Liver (tissue), 3 donors: ENCODE results near the gene LHPP.

Source experiments
- TF ChIP-seq, protein P1 (sequence below): fragments of 150-350 bp; IDR thresholded peaks from 2 replicates; pipeline ENCODE4 v1.5.1; 2017; ENCODE audit warnings: improper control_type of control experiment, low read depth, low read length; ENCODE audit not compliant: missing input control
- TF ChIP-seq, protein P2 (sequence below): IDR thresholded peaks from 2 replicates; pipeline ENCODE4 v1.6.1; 2016; ENCODE audit warnings: antibody characterized with exemption
- donor health status: healthy.
- donor health status: healthy.

DNA sequence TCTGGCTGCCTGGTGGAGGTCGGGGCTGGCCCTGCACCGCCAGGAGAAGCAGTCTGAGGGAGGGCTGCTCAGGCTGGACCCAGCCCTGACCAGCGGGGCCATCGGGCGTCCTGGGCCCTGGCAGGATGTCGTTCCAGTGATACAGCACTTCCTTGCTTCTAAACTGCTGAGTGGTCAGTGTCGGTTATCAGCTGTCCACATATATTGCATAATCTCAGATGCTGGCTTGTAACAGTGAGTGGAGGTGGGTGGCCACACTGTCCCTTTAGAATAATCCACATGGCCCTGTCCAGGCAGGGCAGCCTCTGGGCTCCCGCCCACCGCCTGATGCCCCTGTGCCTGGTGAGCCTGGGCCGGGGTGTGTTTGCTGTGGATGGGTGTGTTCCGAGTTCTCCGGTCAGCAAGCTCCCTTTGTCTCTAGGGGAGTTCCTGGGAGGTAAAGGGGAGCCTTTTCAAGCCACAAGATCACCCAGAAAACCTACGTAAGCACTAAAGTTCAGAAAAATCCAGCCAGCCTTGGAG is 86.1 kb downstream of the LHPP start:
- TF ChIP-seq, protein P1, sequence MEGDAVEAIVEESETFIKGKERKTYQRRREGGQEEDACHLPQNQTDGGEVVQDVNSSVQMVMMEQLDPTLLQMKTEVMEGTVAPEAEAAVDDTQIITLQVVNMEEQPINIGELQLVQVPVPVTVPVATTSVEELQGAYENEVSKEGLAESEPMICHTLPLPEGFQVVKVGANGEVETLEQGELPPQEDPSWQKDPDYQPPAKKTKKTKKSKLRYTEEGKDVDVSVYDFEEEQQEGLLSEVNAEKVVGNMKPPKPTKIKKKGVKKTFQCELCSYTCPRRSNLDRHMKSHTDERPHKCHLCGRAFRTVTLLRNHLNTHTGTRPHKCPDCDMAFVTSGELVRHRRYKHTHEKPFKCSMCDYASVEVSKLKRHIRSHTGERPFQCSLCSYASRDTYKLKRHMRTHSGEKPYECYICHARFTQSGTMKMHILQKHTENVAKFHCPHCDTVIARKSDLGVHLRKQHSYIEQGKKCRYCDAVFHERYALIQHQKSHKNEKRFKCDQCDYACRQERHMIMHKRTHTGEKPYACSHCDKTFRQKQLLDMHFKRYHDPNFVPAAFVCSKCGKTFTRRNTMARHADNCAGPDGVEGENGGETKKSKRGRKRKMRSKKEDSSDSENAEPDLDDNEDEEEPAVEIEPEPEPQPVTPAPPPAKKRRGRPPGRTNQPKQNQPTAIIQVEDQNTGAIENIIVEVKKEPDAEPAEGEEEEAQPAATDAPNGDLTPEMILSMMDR: no peak
- TF ChIP-seq, protein P2, sequence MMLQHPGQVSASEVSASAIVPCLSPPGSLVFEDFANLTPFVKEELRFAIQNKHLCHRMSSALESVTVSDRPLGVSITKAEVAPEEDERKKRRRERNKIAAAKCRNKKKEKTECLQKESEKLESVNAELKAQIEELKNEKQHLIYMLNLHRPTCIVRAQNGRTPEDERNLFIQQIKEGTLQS: no peak
